Measurements from ENCODE around the gene AUTS2. TPM values are rescaled to one million over a fixed set of nuclear protein-coding genes. Genes with fewer than 3 reads are reported as not detected.
A peak's percentile ranks its signal among the peaks of the same experiment; 100 is the strongest.

AUTS2 gene
- polyA plus RNA-seq, 1 donor from 2014 or later, result 97.3 TPM

GRCh38 chr7:70419526-70420380, 821.5 kb downstream of the AUTS2 start:
- peak overlapping the region; percentile 44 for H3K27ac ChIP-seq (ENCODE audit: low read length)

DNA sequence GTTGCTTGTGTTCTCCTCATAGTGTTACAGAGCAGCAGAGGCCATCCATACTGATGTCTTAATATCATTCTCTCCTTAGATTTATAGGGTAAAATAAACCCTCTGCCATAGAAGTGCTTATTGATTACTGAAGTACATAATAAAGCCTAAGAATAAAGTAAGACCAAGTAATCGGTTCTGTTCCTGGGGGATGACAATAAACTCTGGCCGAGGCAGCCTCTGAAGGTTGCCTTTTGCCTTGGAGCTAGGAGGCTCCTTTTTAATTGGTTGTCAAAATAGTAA, 822.0 kb downstream of the AUTS2 start:
- peak overlapping the region; percentile 44 for H3K27ac ChIP-seq (ENCODE audit: low read length)
- no peaks in the 10 kb centered on the region for H3K36me3 ChIP-seq (ENCODE audit: insufficient read depth, low read length)
- H3K9me2 ChIP-seq (ENCODE audit: insufficient read depth, low read length), result no peaks in the 10 kb centered on the region
- no peaks in the 10 kb centered on the region for H3K9me3 ChIP-seq (ENCODE audit: low read length)
- no peak overlapping the region for H2AFZ ChIP-seq (ENCODE audit: low read depth, low read length)
- H3K4me2 ChIP-seq (ENCODE audit: low read length), result peak overlapping the region; percentile 16
- peaks cover 4% of the 10 kb centered on the region for H3K79me2 ChIP-seq (replicated peaks; ENCODE audit: insufficient read depth, low read length)
- peaks cover 11% of the 10 kb centered on the region for H3F3A ChIP-seq (ENCODE audit: insufficient read depth, low read length, poor library complexity, severe bottlenecking)
- peak overlapping the region; percentile 34 for H3K9ac ChIP-seq (ENCODE audit: low read length)
- H4K20me1 ChIP-seq (ENCODE audit: insufficient read depth), result no peaks in the 10 kb centered on the region
- peak overlapping the region; percentile 12 for H3K4me3 ChIP-seq (ENCODE audit: low read length)
- H3K27me3 ChIP-seq (ENCODE audit: insufficient read depth, low read depth, low read length), result no peaks in the 10 kb centered on the region
- TF ChIP-seq RAD21 (conservative IDR thresholded peaks at IDR 0.05), result no peak
- TF ChIP-seq POLR2AphosphoS5 (IDR thresholded peaks at IDR 0.05), result no peak
- no peak for TF ChIP-seq MXI1 (conservative IDR thresholded peaks at IDR 0.05; ENCODE audit: poor library complexity, severe bottlenecking)
- TF ChIP-seq EP300 (conservative IDR thresholded peaks at IDR 0.05; ENCODE audit: poor library complexity, severe bottlenecking), result no peak
- TF ChIP-seq SMC3 (conservative IDR thresholded peaks at IDR 0.05; ENCODE audit: poor library complexity), result no peak
- TF ChIP-seq CTCF (IDR thresholded peaks at IDR 0.05; ENCODE audit: poor library complexity, severe bottlenecking), result no peak
- TF ChIP-seq TAF1 (IDR thresholded peaks at IDR 0.05; ENCODE audit: low read depth), result no peak
- TF ChIP-seq, protein P1, sequence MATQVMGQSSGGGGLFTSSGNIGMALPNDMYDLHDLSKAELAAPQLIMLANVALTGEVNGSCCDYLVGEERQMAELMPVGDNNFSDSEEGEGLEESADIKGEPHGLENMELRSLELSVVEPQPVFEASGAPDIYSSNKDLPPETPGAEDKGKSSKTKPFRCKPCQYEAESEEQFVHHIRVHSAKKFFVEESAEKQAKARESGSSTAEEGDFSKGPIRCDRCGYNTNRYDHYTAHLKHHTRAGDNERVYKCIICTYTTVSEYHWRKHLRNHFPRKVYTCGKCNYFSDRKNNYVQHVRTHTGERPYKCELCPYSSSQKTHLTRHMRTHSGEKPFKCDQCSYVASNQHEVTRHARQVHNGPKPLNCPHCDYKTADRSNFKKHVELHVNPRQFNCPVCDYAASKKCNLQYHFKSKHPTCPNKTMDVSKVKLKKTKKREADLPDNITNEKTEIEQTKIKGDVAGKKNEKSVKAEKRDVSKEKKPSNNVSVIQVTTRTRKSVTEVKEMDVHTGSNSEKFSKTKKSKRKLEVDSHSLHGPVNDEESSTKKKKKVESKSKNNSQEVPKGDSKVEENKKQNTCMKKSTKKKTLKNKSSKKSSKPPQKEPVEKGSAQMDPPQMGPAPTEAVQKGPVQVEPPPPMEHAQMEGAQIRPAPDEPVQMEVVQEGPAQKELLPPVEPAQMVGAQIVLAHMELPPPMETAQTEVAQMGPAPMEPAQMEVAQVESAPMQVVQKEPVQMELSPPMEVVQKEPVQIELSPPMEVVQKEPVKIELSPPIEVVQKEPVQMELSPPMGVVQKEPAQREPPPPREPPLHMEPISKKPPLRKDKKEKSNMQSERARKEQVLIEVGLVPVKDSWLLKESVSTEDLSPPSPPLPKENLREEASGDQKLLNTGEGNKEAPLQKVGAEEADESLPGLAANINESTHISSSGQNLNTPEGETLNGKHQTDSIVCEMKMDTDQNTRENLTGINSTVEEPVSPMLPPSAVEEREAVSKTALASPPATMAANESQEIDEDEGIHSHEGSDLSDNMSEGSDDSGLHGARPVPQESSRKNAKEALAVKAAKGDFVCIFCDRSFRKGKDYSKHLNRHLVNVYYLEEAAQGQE (IDR thresholded peaks at IDR 0.05; ENCODE audit: borderline replicate concordance), result no peak

More at GRCh38 chr7:70419526-70420380, 821.5 kb downstream of the AUTS2 start:
- Histone ChIP-seq H3K79me2 (replicated peaks; ENCODE audit: insufficient read depth, low read length) (peaks cover 4% of the 10 kb centered on the region), H3K4me3 (ENCODE audit: low read length) (peak overlapping the region; percentile 12), H3K9me3 (ENCODE audit: low read length) (no peaks in the 10 kb centered on the region), H3K36me3 (ENCODE audit: insufficient read depth, low read length) (no peaks in the 10 kb centered on the region), H4K20me1 (ENCODE audit: insufficient read depth) (no peaks in the 10 kb centered on the region), H2AFZ (ENCODE audit: low read depth, low read length) (no peak overlapping the region), H3F3A (ENCODE audit: insufficient read depth, low read length, poor library complexity, severe bottlenecking) (peaks cover 11% of the 10 kb centered on the region), H3K27me3 (ENCODE audit: insufficient read depth, low read depth, low read length) (no peaks in the 10 kb centered on the region), H3K4me2 (ENCODE audit: low read length) (peak overlapping the region; percentile 16), H3K9me2 (ENCODE audit: insufficient read depth, low read length) (no peaks in the 10 kb centered on the region), H3K9ac (ENCODE audit: low read length) (peak overlapping the region; percentile 34)
- no peak for TF ChIP-seq CTCF (IDR thresholded peaks at IDR 0.05; ENCODE audit: poor library complexity, severe bottlenecking)
- no peak for TF ChIP-seq SMC3 (conservative IDR thresholded peaks at IDR 0.05; ENCODE audit: poor library complexity)
- TF ChIP-seq EZH2 (IDR thresholded peaks at IDR 0.05; ENCODE audit: borderline replicate concordance, insufficient read depth, low read length, poor library complexity, severe bottlenecking), result no peak
- TF ChIP-seq MXI1 (conservative IDR thresholded peaks at IDR 0.05; ENCODE audit: poor library complexity, severe bottlenecking), result no peak
- TF ChIP-seq TAF1 (IDR thresholded peaks at IDR 0.05; ENCODE audit: low read depth), result no peak
- no peak for TF ChIP-seq POLR2AphosphoS5 (IDR thresholded peaks at IDR 0.05)
- no peak for TF ChIP-seq EP300 (conservative IDR thresholded peaks at IDR 0.05; ENCODE audit: poor library complexity, severe bottlenecking)
- TF ChIP-seq, protein P1 (IDR thresholded peaks at IDR 0.05; ENCODE audit: borderline replicate concordance), result no peak
- no peak for TF ChIP-seq RAD21 (conservative IDR thresholded peaks at IDR 0.05)
